ENCODE data around the gene KLHL30. TPM values are rescaled to one million over a fixed set of nuclear protein-coding genes. Genes with fewer than 3 reads are reported as not detected.

KLHL30 gene
- total RNA-seq, 4 donors from 2014 or later = 0.20 to 0.67 (median 0.38) TPM

DNA sequence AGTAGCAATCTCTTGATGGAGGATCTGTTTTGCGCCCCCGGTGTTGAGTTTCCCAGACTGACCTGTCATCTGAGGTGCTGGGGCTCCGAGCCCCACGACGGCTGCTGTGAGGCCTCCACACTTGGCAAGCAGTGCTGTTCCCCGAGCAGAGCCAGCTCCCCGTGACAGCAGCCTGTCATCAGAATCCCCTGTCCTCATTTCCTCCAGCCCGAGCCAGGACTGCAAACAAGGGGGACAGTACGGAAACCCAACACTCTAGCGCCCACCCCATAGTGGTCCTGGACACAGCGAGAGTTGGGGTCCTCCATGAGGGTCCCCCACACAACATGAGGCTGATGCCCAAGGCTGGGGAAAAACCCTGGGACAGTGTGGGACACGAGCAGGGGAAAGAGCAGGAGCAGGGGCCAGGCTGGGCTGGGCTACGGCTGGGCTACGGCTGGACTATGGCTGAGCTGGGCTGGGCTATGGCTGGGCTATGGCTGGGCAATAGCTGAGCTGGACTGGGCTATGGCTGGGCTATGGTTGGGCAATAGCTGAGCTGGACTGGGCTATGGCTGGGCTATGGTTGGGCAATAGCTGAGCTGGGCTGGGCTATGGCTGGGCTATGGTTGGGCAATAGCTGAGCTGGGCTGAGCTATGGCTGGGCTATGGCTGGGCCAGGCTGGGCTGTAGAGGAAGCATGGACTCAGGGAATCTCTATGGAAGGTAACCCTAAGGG lies 1.5 kb upstream of the KLHL30 start:
- Histone ChIP-seq H3K4me1 (peaks cover 8 to 19% of the 10 kb centered on the region in 2 donors), H3K27me3 (no peaks in the 10 kb centered on the region), H3K9me3 (no peaks in the 10 kb centered on the region), H3K36me3 (no peaks in the 10 kb centered on the region), H3K27ac (no peak overlapping the region), H3K4me3 (replicated peaks in 1 of 3) (no peak overlapping the region)
- intact Hi-C loops (cut with DNase I) = no loop called here
- WGBS, 2 donors = 75 to 76% methylated on average over 13 to 14 of the region's 14 CpGs
- TF ChIP-seq CTCF (IDR thresholded peaks at IDR 0.05) (no peak), POLR2A (IDR thresholded peaks at IDR 0.05) (no peak)
- DNase-seq = no peak

- Histone ChIP-seq H3K27ac (no peak overlapping the region), H3K4me1 (peaks cover 8 to 22% of the 10 kb centered on the region in 2 donors), H3K36me3 (no peaks in the 10 kb centered on the region), H3K4me3 (replicated peaks in 1 of 3) (no peak overlapping the region), H3K9me3 (no peaks in the 10 kb centered on the region), H3K27me3 (no peaks in the 10 kb centered on the region)
- WGBS, 2 donors = 97 to 99% methylated on average over 12 to 13 of the region's 13 CpGs
- DNase-seq = no peak
- intact Hi-C loops (cut with DNase I) = no loop called here
- TF ChIP-seq CTCF (IDR thresholded peaks at IDR 0.05) (no peak), POLR2A (IDR thresholded peaks at IDR 0.05) (no peak)
Measured at GRCh38 chr2:238137885-238138284, 583 bp upstream of the KLHL30 start.

- Histone ChIP-seq H3K27me3 (no peaks in the 10 kb centered on the region), H3K36me3 (no peaks in the 10 kb centered on the region), H3K27ac (no peak overlapping the region), H3K4me1 (peaks cover 8 to 27% of the 10 kb centered on the region in 2 donors), H3K4me3 (replicated peaks in 1 of 3) (no peak overlapping the region), H3K9me3 (no peaks in the 10 kb centered on the region)
- DNase-seq = peak in 1 of 2 donors; percentile 27
- intact Hi-C loops (cut with DNase I) = no loop called here
- 74 to 82% methylated on average over 10 to 28 of the region's 56 CpGs for WGBS, 2 donors
- TF ChIP-seq CTCF (IDR thresholded peaks at IDR 0.05) (peak in 2 of 6 experiments; percentile 21 to 35), POLR2A (IDR thresholded peaks at IDR 0.05) (no peak)
Measured at GRCh38 chr2:238139196-238140039, 950 bp downstream of the KLHL30 start.

DNA sequence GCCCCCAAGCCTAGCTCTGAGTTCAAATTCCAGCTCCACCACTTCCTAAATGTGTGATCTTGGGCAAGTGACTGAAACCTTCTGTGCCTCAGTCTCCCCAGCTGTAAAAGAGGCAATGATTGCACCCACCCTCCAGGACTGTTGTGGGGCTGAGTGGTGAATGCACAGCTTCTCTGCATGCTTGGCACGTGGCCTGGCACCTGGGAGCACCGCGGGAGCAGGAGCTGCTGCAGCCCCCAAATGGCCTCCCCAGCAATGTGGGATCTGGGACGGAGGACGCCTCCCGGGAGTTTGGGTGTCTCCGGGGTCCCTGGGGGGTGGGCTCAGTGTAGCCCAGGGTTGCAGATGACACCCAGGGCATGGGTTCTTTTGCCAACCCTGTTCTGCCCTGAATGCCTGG lies 1.6 kb downstream of the KLHL30 start:
- intact Hi-C loops (cut with DNase I) = no loop called here
- Histone ChIP-seq H3K4me1 (peaks cover 8 to 27% of the 10 kb centered on the region in 2 donors), H3K27ac (no peak overlapping the region), H3K9me3 (no peaks in the 10 kb centered on the region), H3K36me3 (no peaks in the 10 kb centered on the region), H3K4me3 (replicated peaks in 1 of 3) (no peak overlapping the region), H3K27me3 (no peaks in the 10 kb centered on the region)
- 91 to 100% methylated on average over 3 to 4 of the region's 7 CpGs for WGBS, 2 donors
- TF ChIP-seq CTCF (IDR thresholded peaks at IDR 0.05) (no peak), POLR2A (IDR thresholded peaks at IDR 0.05) (no peak)
- no peak for DNase-seq
